ENCODE data around the gene ALDH3B1. TPM values are rescaled to one million over a fixed set of nuclear protein-coding genes. Genes with fewer than 3 reads are reported as not detected.

Gene ALDH3B1
- total RNA-seq, 1 experiment from 2014 or later: not detected

- Histone ChIP-seq H3K23ac (ENCODE audit: insufficient read length, low read depth, low read length) (no peak overlapping the region), H3K4ac (ENCODE audit: low read depth, low read length) (no peak overlapping the region), H3K9ac (ENCODE audit: extremely low read depth, insufficient read length, low read length) (no peak overlapping the region), H4K91ac (ENCODE audit: insufficient read length, low read depth, low read length) (no peak overlapping the region), H3K9me3 (ENCODE audit: control insufficient read depth, low read depth, low read length) (no peaks in the 10 kb centered on the region), H3K79me1 (ENCODE audit: insufficient read depth, low read depth, low read length, poor library complexity, severe bottlenecking) (peaks cover 5% of the 10 kb centered on the region), H3K27ac (ENCODE audit: insufficient read length, low read depth, low read length) (no peak overlapping the region), H3K56ac (ENCODE audit: insufficient read length, low read depth, low read length) (no peak overlapping the region), H3K23me2 (ENCODE audit: insufficient read length, low read depth, low read length, poor library complexity, severe bottlenecking) (peaks cover 8% of the 10 kb centered on the region), H3K14ac (ENCODE audit: insufficient read depth, low read length) (no peak overlapping the region), H3T11ph (ENCODE audit: low read length) (no peak overlapping the region), H4K8ac (replicated peaks; ENCODE audit: insufficient read length, low read depth, low read length) (no peak overlapping the region), H3K4me2 (ENCODE audit: insufficient read depth, insufficient read length, low read length) (no peak overlapping the region), H3K79me2 (ENCODE audit: insufficient read depth, low read length) (no peaks in the 10 kb centered on the region), H2BK15ac (ENCODE audit: low read depth, low read length) (no peak overlapping the region), H2AFZ (ENCODE audit: low read length) (no peak overlapping the region), H2BK120ac (ENCODE audit: low read depth, low read length, poor library complexity, severe bottlenecking) (no peak overlapping the region), H3K18ac (ENCODE audit: insufficient read length, low read depth, low read length) (no peak overlapping the region), H2AK5ac (ENCODE audit: insufficient read length, low read length) (no peak overlapping the region), H2BK20ac (ENCODE audit: low read depth, low read length, poor library complexity, severe bottlenecking) (no peak overlapping the region), H2BK5ac (ENCODE audit: insufficient read length, low read length) (no peak overlapping the region), H2BK12ac (ENCODE audit: insufficient read length, low read depth, low read length) (no peak overlapping the region), H4K5ac (ENCODE audit: insufficient read length, low read depth, low read length) (no peak overlapping the region), H4K20me1 (ENCODE audit: control insufficient read depth, insufficient read depth, insufficient read length) (no peaks in the 10 kb centered on the region), H3K27me3 (ENCODE audit: insufficient read depth, low read length) (no peaks in the 10 kb centered on the region), H3K4me1 (ENCODE audit: insufficient read depth, low read length) (no peaks in the 10 kb centered on the region; the same call in 1 of the 2 replicates)
- DNase-seq: no peak
- H3K4me1 Mint-ChIP-seq: peaks cover 19 to 24% of the 10 kb centered on the region in 2 experiments
- WGBS (ENCODE audit: extremely low coverage, insufficient read length, low lambda C conversion rate): no CpG with 5 or more reads among the region's 29 CpGs
- H3K27me3 Mint-ChIP-seq (ENCODE audit: low read depth): no peaks in the 10 kb centered on the region
- H3K4me3 Mint-ChIP-seq: no peak overlapping the region
- H3K36me3 Mint-ChIP-seq (ENCODE audit: insufficient read depth in 1 of 3, low read depth in 3 of 3): peaks cover 11 to 34% (median 16%) of the 10 kb centered on the region in 3 experiments; a peak in 6 of 7 replicates
- no peak overlapping the region for H3K27ac Mint-ChIP-seq
- TF ChIP-seq CTCF (conservative IDR thresholded peaks at IDR 0.05): no peak
- H3K9me3 Mint-ChIP-seq: no peaks in the 10 kb centered on the region
Measured at GRCh38 chr11:68032997-68033707, 23.0 kb downstream of the ALDH3B1 start.

Measured in H9 (cell line).